Prostate gland (tissue), 2 donors: Measurements from ENCODE around the gene KCNQ4. TPM values are rescaled to one million over a fixed set of nuclear protein-coding genes. Genes with fewer than 3 reads are reported as not detected.

ENCODE experiments used
- DNase-seq: peaks from one replicate; pipeline ENCODE4 v3.0.0-alpha.2; 2019; ENCODE audit warnings: low spot score
- H3K27ac ChIP-seq, 2 donors: fragments of 200-600 bp; sonication (generic); 2 replicates each; pipeline ENCODE4 v1.5.1; 2017 to 2019
- H3K27me3 ChIP-seq: fragments of 200-600 bp; sonication (generic); replicated peaks from 2 replicates; pipeline ENCODE4 v1.5.1; 2019; ENCODE audit not compliant: insufficient read depth
- H3K36me3 ChIP-seq, 2 donors: fragments of 200-600 bp; sonication (generic); 1 replicate in 1 of 2; 2 replicates in 1 of 2; pipeline versions ENCODE4 v1.5.1 to v1.8.1; 2017 to 2019
- H3K4me1 ChIP-seq: fragments of 200-600 bp; sonication (generic); replicated peaks from 2 replicates; pipeline ENCODE4 v1.5.1; 2019
- H3K4me3 ChIP-seq, 2 donors: fragments of 200-600 bp; sonication (generic); 2 replicates each; pipeline ENCODE4 v1.5.1; 2017 to 2019
- H3K9me3 ChIP-seq: fragments of 200-600 bp; sonication (generic); 2 replicates; pipeline ENCODE4 v1.5.1; 2017
- CTCF ChIP-seq, 4 experiments: fragments of 200-600 bp in 2 of 4; fragments of 450-650 bp in 2 of 4; sonication (generic) in 2 of 4; IDR thresholded peaks; 1 replicate in 3 of 4; 2 replicates in 1 of 4; pipeline ENCODE4 v1.5.1; 2016 to 2019; ENCODE audit warnings: antibody characterized with exemption in 4 of 4, mild to moderate bottlenecking in 2 of 4, moderate library complexity in 2 of 4
- POLR2A ChIP-seq: fragments of 450-650 bp; IDR thresholded peaks from one replicate; pipeline ENCODE4 v1.6.1; 2016; ENCODE audit warnings: antibody characterized with exemption, mild to moderate bottlenecking
- POLR2AphosphoS5 ChIP-seq: sonication (generic); formaldehyde crosslinking; IDR thresholded peaks from one replicate; pipeline ENCODE4 v1.6.1; 2017; ENCODE audit warnings: antibody characterized with exemption
- WGBS: methylation state at CpG from one replicate; pipeline ENCODE4 v1.1.5; 2018; 5-methylcytosine and 5-hydroxymethylcytosine counted together
- intact Hi-C: fragments of 100-400 bp; cut with DNase I; formaldehyde crosslinking; loops from one replicate; pipeline ENCODE4 v1.14.2; 2022
- total RNA-seq, 2 donors: library from RNA; depleted of rRNA; stranded (reverse); fragments of >200 nt; gene quantifications; one replicate each; pipeline ENCODE4 v1.1.0, GENCODE V29; 2016

The KCNQ4 gene
- total RNA-seq, 2 donors from 2014 or later: 1.8 to 3.1 TPM

DNA sequence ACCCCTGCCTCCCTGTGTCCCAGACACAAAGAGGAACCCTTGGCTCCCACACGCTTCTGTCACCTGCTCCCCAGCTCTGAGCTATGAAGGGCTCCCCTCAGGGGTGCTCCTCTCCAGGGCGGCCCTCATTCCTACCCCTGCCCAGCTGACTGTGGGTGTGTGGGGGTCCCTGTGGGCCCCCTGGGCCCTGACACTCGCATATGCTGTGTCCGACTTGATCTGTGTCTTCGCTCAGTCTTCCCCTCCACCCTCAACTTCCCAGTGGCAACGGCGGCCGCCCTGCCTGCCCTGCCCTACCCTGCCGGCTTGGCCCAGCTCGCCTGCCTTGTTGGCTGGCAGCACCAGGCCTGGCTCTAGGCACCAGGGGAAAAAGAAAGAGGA lies 1.2 kb downstream of the KCNQ4 start:
- peak overlapping the region; percentile 30 to 51 for H3K27ac ChIP-seq
- no peaks in the 10 kb centered on the region for H3K36me3 ChIP-seq
- H3K27me3 ChIP-seq: no peaks in the 10 kb centered on the region
- H3K4me3 ChIP-seq: peak overlapping the region in 1 of 2 donors; percentile 39
- intact Hi-C loops: loop anchor here (5.0 kb wide), 1 partner anchor 168 kb away; no protein-coding TSS in a partner anchor
- no peaks in the 10 kb centered on the region for H3K9me3 ChIP-seq
- TF ChIP-seq POLR2A: no peak
- no peak for TF ChIP-seq CTCF (IDR thresholded peaks at IDR 0.05)
- TF ChIP-seq POLR2AphosphoS5: no peak
- H3K4me1 ChIP-seq: no peaks in the 10 kb centered on the region
- WGBS: 62% methylated on average over 10 of the region's 10 CpGs
- no peak for DNase-seq

- H3K27ac ChIP-seq: no peak overlapping the region
- no peaks in the 10 kb centered on the region for H3K4me1 ChIP-seq
- no peaks in the 10 kb centered on the region for H3K36me3 ChIP-seq
- no peaks in the 10 kb centered on the region for H3K27me3 ChIP-seq
- H3K4me3 ChIP-seq: no peak overlapping the region
- no peak for TF ChIP-seq POLR2A
- TF ChIP-seq POLR2AphosphoS5: no peak
- no peak for TF ChIP-seq CTCF (IDR thresholded peaks at IDR 0.05)
- no peaks in the 10 kb centered on the region for H3K9me3 ChIP-seq
- intact Hi-C loops: no loop called here
- DNase-seq: no peak
- 95% methylated on average over 7 of the region's 7 CpGs for WGBS
Observed at GRCh38 chr1:40785446-40785845, 1.9 kb downstream of the KCNQ4 start.

- WGBS: 83% methylated on average over 9 of the region's 9 CpGs
- Histone ChIP-seq H3K27ac (no peak overlapping the region), H3K4me3 (no peak overlapping the region), H3K9me3 (no peaks in the 10 kb centered on the region), H3K36me3 (no peaks in the 10 kb centered on the region), H3K27me3 (no peaks in the 10 kb centered on the region), H3K4me1 (no peaks in the 10 kb centered on the region)
- no peak for DNase-seq
- no peak for TF ChIP-seq POLR2A
- TF ChIP-seq POLR2AphosphoS5: no peak
- no peak for TF ChIP-seq CTCF (IDR thresholded peaks at IDR 0.05)
- intact Hi-C loops: no loop called here
Observed at GRCh38 chr1:40786171-40786994, 2.8 kb downstream of the KCNQ4 start.

- WGBS: 91% methylated on average over 9 of the region's 9 CpGs
- intact Hi-C loops: no loop called here
Observed at GRCh38 chr1:40786995-40787705, 3.6 kb downstream of the KCNQ4 start.

More at GRCh38 chr1:40786995-40787705, 3.6 kb downstream of the KCNQ4 start:
- DNase-seq: no peak
- no peaks in the 10 kb centered on the region for H3K36me3 ChIP-seq
- TF ChIP-seq POLR2AphosphoS5 (no peak), CTCF (IDR thresholded peaks at IDR 0.05) (no peak), POLR2A (no peak)
- H3K27ac ChIP-seq: no peak overlapping the region
- H3K9me3 ChIP-seq: no peaks in the 10 kb centered on the region
- H3K4me3 ChIP-seq: no peak overlapping the region
- H3K4me1 ChIP-seq: no peaks in the 10 kb centered on the region
- no peaks in the 10 kb centered on the region for H3K27me3 ChIP-seq
